PC-9 (cell line): ENCODE results near the gene RAB3GAP2. TPM values are rescaled to one million over a fixed set of nuclear protein-coding genes. Genes with fewer than 3 reads are reported as not detected.

Experiments
- BruUV-seq: library from RNA; stranded (reverse); fragments of 400-500 nt; replicated peaks from 2 replicates; lab custom pipeline; 2021; lab: Mats Ljungman, UMichigan
- CTCF ChIA-PET: fragments of 300-600 bp; sonication (Branson Sonifier 250); formaldehyde crosslinking; loops from one replicate; lab custom pipeline; 2022; ENCODE audit warnings: antibody characterized with exemption; lab: Charles Lee
- POLR2A ChIA-PET: fragments of 300-600 bp; sonication (Branson Sonifier 250); formaldehyde crosslinking; loops from one replicate; lab custom pipeline; 2022; ENCODE audit warnings: antibody characterized with exemption; ENCODE audit not compliant: unreplicated experiment; lab: Charles Lee
- DNase-seq, 2 experiments: peaks; one replicate each; pipeline versions ENCODE4 v3.0.0 to v3.0.0-alpha.2; 2015 to 2022; ENCODE audit warnings: mixed read lengths in 1 of 2
- H2AFZ ChIP-seq: fragments of 200-600 bp; sonication (generic); 2 replicates; pipeline ENCODE4 v1.8.1; 2017; ENCODE audit warnings: antibody characterized with exemption
- H3F3A ChIP-seq: fragments of 200-600 bp; sonication (generic); 2 replicates; pipeline ENCODE4 v1.8.1; 2017; ENCODE audit warnings: antibody characterized with exemption, mild to moderate bottlenecking, low read depth; ENCODE audit not compliant: insufficient read depth
- H3K27ac ChIP-seq: fragments of 200-600 bp; sonication (generic); 2 replicates; pipeline ENCODE4 v1.6.1; 2016; ENCODE audit warnings: mixed run types
- H3K27me3 ChIP-seq: fragments of 200-600 bp; sonication (generic); 2 replicates; pipeline ENCODE4 v1.6.1; 2016; ENCODE audit warnings: low read depth, mixed run types; ENCODE audit not compliant: insufficient read depth
- H3K36me3 ChIP-seq: fragments of 200-600 bp; sonication (generic); 2 replicates; pipeline ENCODE4 v1.6.1; 2016; ENCODE audit warnings: low read depth, mixed run types
- H3K4me1 ChIP-seq: fragments of 200-600 bp; sonication (generic); replicated peaks from 2 replicates; pipeline ENCODE4 v1.6.1; 2016; ENCODE audit warnings: mixed run types; ENCODE audit not compliant: insufficient read depth
- H3K4me2 ChIP-seq: fragments of 200-600 bp; sonication (generic); 2 replicates; pipeline ENCODE4 v1.6.1; 2017; ENCODE audit warnings: mixed run types
- H3K4me3 ChIP-seq: fragments of 200-600 bp; sonication (generic); 2 replicates; pipeline ENCODE4 v1.6.1; 2016; ENCODE audit warnings: mixed run types
- H3K79me2 ChIP-seq: fragments of 200-600 bp; sonication (generic); 2 replicates; pipeline ENCODE4 v1.6.1; 2017; ENCODE audit warnings: low read depth, mixed run types
- H3K9me2 ChIP-seq: fragments of 200-600 bp; sonication (generic); 2 replicates; pipeline ENCODE4 v1.8.1; 2017; ENCODE audit warnings: mild to moderate bottlenecking; ENCODE audit not compliant: insufficient read depth
- H3K9me3 ChIP-seq: fragments of 200-600 bp; sonication (generic); 2 replicates; pipeline ENCODE4 v1.8.1; 2016; ENCODE audit warnings: low read depth; ENCODE audit not compliant: insufficient read depth
- H4K20me1 ChIP-seq: fragments of 200-600 bp; sonication (generic); 2 replicates; pipeline ENCODE4 v1.8.1; 2017; ENCODE audit not compliant: insufficient read depth
- CTCF ChIP-seq: fragments of 200-600 bp; sonication (generic); conservative IDR thresholded peaks from 2 replicates; pipeline ENCODE4 v1.6.1; 2017; ENCODE audit warnings: mixed run types, antibody characterized with exemption, mild to moderate bottlenecking, moderate library complexity
- EZH2 ChIP-seq: fragments of 200-600 bp; sonication (generic); IDR thresholded peaks from 2 replicates; pipeline ENCODE4 v1.8.0; 2017; ENCODE audit warnings: antibody characterized with exemption, low read depth
- intact Hi-C: fragments of 100-400 bp; cut with micrococcal nuclease; formaldehyde crosslinking; loops from one replicate; pipeline ENCODE4 v1.10.0; 2022; ENCODE audit not compliant: unreplicated experiment
- total RNA-seq: library from RNA; stranded (reverse); gene quantifications from 2 replicates; pipeline ENCODE4 v1.2.3, GENCODE V29; 2021

The RAB3GAP2 gene
- total RNA-seq, 1 experiment from 2014 or later: 51.0 TPM

GRCh38 chr1:220283625-220284024, 11.4 kb upstream of the RAB3GAP2 start:
- H3K27me3 ChIP-seq: no peaks in the 10 kb centered on the region
- no peak overlapping the region for H3K27ac ChIP-seq
- no peaks in the 10 kb centered on the region for H3K9me2 ChIP-seq
- intact Hi-C loops: no loop called here
- no peaks in the 10 kb centered on the region for H3K79me2 ChIP-seq
- no peak for TF ChIP-seq EZH2
- TF ChIP-seq CTCF: no peak
- no peaks in the 10 kb centered on the region for H4K20me1 ChIP-seq
- no peaks in the 10 kb centered on the region for H3K4me1 ChIP-seq
- CTCF ChIA-PET: interaction anchor here (0.6 kb wide), 1 partner anchor 353 kb away, joined by 6 read pairs; no protein-coding TSS in a partner anchor
- H3K4me3 ChIP-seq: no peak overlapping the region
- POLR2A ChIA-PET: no interaction called here
- DNase-seq: no peak
- no peak overlapping the region for H2AFZ ChIP-seq
- H3K9me3 ChIP-seq: no peaks in the 10 kb centered on the region
- BruUV-seq: no TSS peak
- no peaks in the 10 kb centered on the region for H3K36me3 ChIP-seq
- H3F3A ChIP-seq: no peaks in the 10 kb centered on the region
- no peak overlapping the region for H3K4me2 ChIP-seq

- ChIA-PET POLR2A (no interaction called here), CTCF (interaction anchor here (0.6 to 1.6 kb wide), 13 partner anchors 9 to 609 kb away, joined by 3 to 7 read pairs (median 4); partner anchors contain the start of gene MTARC1)
- Histone ChIP-seq H3K27me3 (no peaks in the 10 kb centered on the region), H3K9me3 (no peaks in the 10 kb centered on the region), H3K79me2 (no peaks in the 10 kb centered on the region), H3F3A (no peaks in the 10 kb centered on the region), H2AFZ (no peak overlapping the region), H4K20me1 (no peaks in the 10 kb centered on the region), H3K4me1 (no peaks in the 10 kb centered on the region), H3K36me3 (no peaks in the 10 kb centered on the region), H3K4me3 (no peak overlapping the region), H3K4me2 (no peak overlapping the region), H3K27ac (no peak overlapping the region), H3K9me2 (no peaks in the 10 kb centered on the region)
- DNase-seq: peak in 1 of 2 experiments; percentile 64
- TF ChIP-seq EZH2: no peak
- peak; percentile 84 for TF ChIP-seq CTCF
- no TSS peak for BruUV-seq
- intact Hi-C loops: loop anchor here (1.0 to 2.0 kb wide), 4 partner anchors 400 to 522 kb away; no protein-coding TSS in a partner anchor
Observed at GRCh38 chr1:220281159-220281574, 8.9 kb upstream of the RAB3GAP2 start.

- no peaks in the 10 kb centered on the region for H3K36me3 ChIP-seq
- intact Hi-C loops: loop anchor here (2.0 kb wide), 2 partner anchors 401 to 453 kb away; no protein-coding TSS in a partner anchor
- no peak overlapping the region for H2AFZ ChIP-seq
- no peaks in the 10 kb centered on the region for H3K9me2 ChIP-seq
- TF ChIP-seq CTCF (no peak), EZH2 (no peak)
- no peaks in the 10 kb centered on the region for H3F3A ChIP-seq
- no peak overlapping the region for H3K4me2 ChIP-seq
- no peaks in the 10 kb centered on the region for H3K27me3 ChIP-seq
- H3K4me3 ChIP-seq: no peak overlapping the region
- ChIA-PET POLR2A (no interaction called here), CTCF (interaction anchor here (0.6 to 1.6 kb wide), 5 partner anchors 10 to 522 kb away, joined by 3 to 6 read pairs (median 4); no protein-coding TSS in a partner anchor)
- no peaks in the 10 kb centered on the region for H4K20me1 ChIP-seq
- no peaks in the 10 kb centered on the region for H3K4me1 ChIP-seq
- H3K79me2 ChIP-seq: no peaks in the 10 kb centered on the region
- no peak overlapping the region for H3K27ac ChIP-seq
- H3K9me3 ChIP-seq: no peaks in the 10 kb centered on the region
- no TSS peak for BruUV-seq
- no peak for DNase-seq
Observed at GRCh38 chr1:220280249-220280648, 8.0 kb upstream of the RAB3GAP2 start.
